ENCODE data around the gene SUPT6H.

SUPT6H gene

DNA sequence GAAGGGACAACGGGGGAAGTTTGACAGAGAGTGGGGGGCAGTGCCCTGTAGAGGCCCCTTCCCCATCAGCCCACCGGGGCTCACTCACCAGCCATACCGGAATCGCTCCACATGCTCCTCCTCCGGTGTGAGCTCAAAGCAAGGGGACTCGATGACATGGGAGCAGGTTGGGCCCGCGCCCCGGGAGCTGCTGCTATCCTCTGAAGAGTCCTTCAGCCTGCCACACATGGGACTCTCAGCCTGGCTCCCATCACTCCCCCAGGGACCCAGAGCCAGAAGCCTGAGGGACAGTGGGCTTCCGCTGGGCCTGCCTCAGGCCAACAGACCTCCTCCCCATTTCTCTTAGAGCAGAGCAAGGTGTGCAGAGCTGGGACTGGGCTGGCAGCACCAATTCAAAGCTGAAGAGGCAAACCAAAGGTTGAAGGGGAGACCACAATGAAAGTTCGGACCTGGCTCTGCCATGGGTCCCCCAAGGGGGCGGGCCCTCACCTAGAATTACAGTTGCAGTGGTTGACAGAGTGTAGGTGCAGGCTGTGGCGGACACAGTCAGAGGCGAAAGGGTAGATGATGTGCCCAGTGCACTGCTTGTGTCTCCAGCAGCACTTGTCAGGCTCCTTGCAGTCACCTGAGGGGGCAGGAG lies 42.3 kb downstream of the SUPT6H start:
- Histone ChIP-seq H3K4me3 (ENCODE audit: low read length) (no peak overlapping the region), H3K27ac (ENCODE audit: low read length) (no peak overlapping the region), H3K36me3 (ENCODE audit: insufficient read depth, low read depth, low read length) (peaks cover 61% of the 10 kb centered on the region), H3K9ac (ENCODE audit: low read depth, low read length) (no peak overlapping the region; the same call in 1 of the 2 replicates), H3K4me1 (ENCODE audit: insufficient read depth, low read length) (0 out of 2 replicates have a peak, but pooled peaks cover 4% of the 10 kb centered on the region), H3K9me3 (ENCODE audit: insufficient read depth, low read depth, low read length) (no peaks in the 10 kb centered on the region), H3K27me3 (ENCODE audit: insufficient read depth, low read length) (no peaks in the 10 kb centered on the region)

DNA sequence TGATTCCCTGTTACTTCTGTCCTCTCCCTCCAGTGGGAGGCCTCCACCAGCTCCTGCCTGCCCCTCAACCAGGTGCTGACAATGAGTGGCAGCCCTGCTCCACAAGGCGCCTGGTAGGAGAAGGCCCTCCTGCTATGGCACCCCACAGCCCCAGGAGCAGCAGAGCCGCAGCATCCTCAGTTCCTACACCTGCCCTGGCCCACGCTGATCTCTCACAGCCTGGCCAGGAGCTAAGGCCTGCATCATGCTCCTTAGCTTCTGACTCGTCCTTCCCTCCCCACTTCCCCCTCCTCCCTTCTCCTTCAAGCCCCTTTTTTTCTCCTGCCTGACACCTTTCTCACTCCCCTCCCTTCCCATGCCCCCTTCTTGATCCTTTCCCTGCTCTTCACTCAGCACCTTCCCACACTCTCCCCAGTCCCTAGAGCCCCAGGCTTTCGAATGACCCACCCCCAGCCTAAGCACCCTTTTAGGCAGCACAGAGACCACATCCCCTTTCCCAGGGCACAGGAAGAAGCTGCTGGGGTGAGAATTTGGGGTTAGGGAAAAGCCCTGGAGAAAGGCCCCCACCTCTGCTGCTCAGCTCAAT lies 43.2 kb downstream of the SUPT6H start:
- peaks cover 4% of the 10 kb centered on the region; the same call in 1 of the 2 replicates for H3K4me1 ChIP-seq (ENCODE audit: insufficient read depth, low read length)

GRCh38 chr17:28705728-28706334 lies 43.8 kb downstream of the SUPT6H start:
- H3K9ac ChIP-seq (ENCODE audit: low read depth, low read length), result no peak overlapping the region
- no peaks in the 10 kb centered on the region for H3K27me3 ChIP-seq (ENCODE audit: insufficient read depth, low read length)
- peaks cover 46% of the 10 kb centered on the region for H3K36me3 ChIP-seq (ENCODE audit: insufficient read depth, low read depth, low read length)
- no peaks in the 10 kb centered on the region for H3K9me3 ChIP-seq (ENCODE audit: insufficient read depth, low read depth, low read length)
- no peak overlapping the region for H3K4me3 ChIP-seq (ENCODE audit: low read length)
- peaks cover 4% of the 10 kb centered on the region; the same call in 1 of the 2 replicates for H3K4me1 ChIP-seq (ENCODE audit: insufficient read depth, low read length)
- no peak overlapping the region for H3K27ac ChIP-seq (ENCODE audit: low read length)

More for the DNA sequence above, 43.2 kb downstream of the SUPT6H start:
- Histone ChIP-seq H3K27ac (ENCODE audit: low read length) (no peak overlapping the region), H3K4me3 (ENCODE audit: low read length) (no peak overlapping the region), H3K36me3 (ENCODE audit: insufficient read depth, low read depth, low read length) (peaks cover 53% of the 10 kb centered on the region), H3K9me3 (ENCODE audit: insufficient read depth, low read depth, low read length) (no peaks in the 10 kb centered on the region), H3K27me3 (ENCODE audit: insufficient read depth, low read length) (no peaks in the 10 kb centered on the region), H3K9ac (ENCODE audit: low read depth, low read length) (no peak overlapping the region)

- Histone ChIP-seq H3K9me3 (ENCODE audit: insufficient read depth, low read depth, low read length) (no peaks in the 10 kb centered on the region), H3K4me3 (ENCODE audit: low read length) (no peak overlapping the region), H3K27ac (ENCODE audit: low read length) (no peak overlapping the region), H3K36me3 (ENCODE audit: insufficient read depth, low read depth, low read length) (peaks cover 38% of the 10 kb centered on the region), H3K4me1 (ENCODE audit: insufficient read depth, low read length) (peaks cover 4% of the 10 kb centered on the region; the same call in 1 of the 2 replicates), H3K27me3 (ENCODE audit: insufficient read depth, low read length) (no peaks in the 10 kb centered on the region), H3K9ac (ENCODE audit: low read depth, low read length) (no peak overlapping the region)
Measured at GRCh38 chr17:28706471-28707338, 44.7 kb downstream of the SUPT6H start.

DNA sequence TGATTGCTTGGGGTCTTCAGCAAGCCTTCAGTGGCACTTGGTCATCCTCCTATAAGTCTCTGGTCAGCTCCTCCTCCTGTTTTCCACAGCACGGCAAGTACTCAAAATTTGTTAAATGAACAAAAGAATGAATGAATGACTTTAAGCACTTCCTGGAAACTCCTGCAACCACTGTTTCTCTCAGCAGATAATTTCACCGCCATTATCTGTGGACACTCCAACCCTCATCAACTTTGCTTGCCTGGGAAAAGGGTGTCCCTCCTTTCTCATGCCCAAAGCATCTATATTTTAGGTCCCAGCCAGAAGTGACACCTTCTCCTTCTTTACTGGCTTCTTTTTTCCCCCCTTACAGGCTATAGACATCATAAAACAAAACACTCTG lies 45.3 kb downstream of the SUPT6H start:
- no peaks in the 10 kb centered on the region for H3K9me3 ChIP-seq (ENCODE audit: insufficient read depth, low read depth, low read length)
- peaks cover 5% of the 10 kb centered on the region; the same call in 1 of the 2 replicates for H3K4me1 ChIP-seq (ENCODE audit: insufficient read depth, low read length)
- H3K36me3 ChIP-seq (ENCODE audit: insufficient read depth, low read depth, low read length), result peaks cover 31% of the 10 kb centered on the region
- H3K4me3 ChIP-seq (ENCODE audit: low read length), result no peak overlapping the region
- H3K27ac ChIP-seq (ENCODE audit: low read length), result no peak overlapping the region
- no peaks in the 10 kb centered on the region for H3K27me3 ChIP-seq (ENCODE audit: insufficient read depth, low read length)
- no peak overlapping the region for H3K9ac ChIP-seq (ENCODE audit: low read depth, low read length)

GRCh38 chr17:28710861-28711722 lies 49.1 kb downstream of the SUPT6H start:
- H3K9ac ChIP-seq (ENCODE audit: low read depth, low read length), result peak overlapping the region; percentile 99
- H3K36me3 ChIP-seq (ENCODE audit: insufficient read depth, low read depth, low read length), result peaks cover 34% of the 10 kb centered on the region
- H3K27me3 ChIP-seq (ENCODE audit: insufficient read depth, low read length), result no peaks in the 10 kb centered on the region
- H3K27ac ChIP-seq (ENCODE audit: low read length), result peak overlapping the region; percentile 95
- H3K9me3 ChIP-seq (ENCODE audit: insufficient read depth, low read depth, low read length), result no peaks in the 10 kb centered on the region
- H3K4me3 ChIP-seq (ENCODE audit: low read length), result peak overlapping the region; percentile 94
- peaks cover 17% of the 10 kb centered on the region for H3K4me1 ChIP-seq (ENCODE audit: insufficient read depth, low read length)

DNA sequence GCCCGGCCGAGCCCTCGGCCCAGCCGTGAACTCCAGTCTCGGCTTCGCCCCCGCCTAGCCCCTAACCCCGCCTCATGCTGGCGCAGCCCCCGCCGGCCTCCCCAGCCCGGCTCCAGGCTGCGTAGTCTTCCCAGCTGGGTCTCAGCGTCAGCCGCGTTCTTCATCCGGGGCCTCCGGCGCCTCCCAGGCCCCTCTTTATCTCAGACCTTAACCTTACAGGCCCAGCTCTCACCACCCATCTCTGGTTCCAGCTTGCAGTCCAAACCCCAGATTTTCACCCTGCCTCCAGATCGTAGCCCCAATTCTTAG lies 49.7 kb downstream of the SUPT6H start, which contains the start of gene PROCA1:
Gene PROCA1 (minus strand): TSS at position 166 of the 309 bp plus-strand sequence. CDS start 228 bp downstream, outside the sequence.
- H3K4me3 ChIP-seq (ENCODE audit: low read length), result peak within 1 kb of the TSS; percentile 94
- H3K9me3 ChIP-seq (ENCODE audit: insufficient read depth, low read depth, low read length), result no peaks in the 10 kb centered on the region
- H3K4me1 ChIP-seq (ENCODE audit: insufficient read depth, low read length), result peaks cover 21% of the 10 kb centered on the region
- H3K9ac ChIP-seq (ENCODE audit: low read depth, low read length), result peak within 1 kb of the TSS; percentile 99
- H3K27ac ChIP-seq (ENCODE audit: low read length), result peak within 1 kb of the TSS; percentile 95
- no peaks in the 10 kb centered on the region for H3K27me3 ChIP-seq (ENCODE audit: insufficient read depth, low read length)
- peaks cover 31% of the 10 kb centered on the region for H3K36me3 ChIP-seq (ENCODE audit: insufficient read depth, low read depth, low read length)

- Histone ChIP-seq H3K9ac (ENCODE audit: low read depth, low read length) (peak overlapping the region; percentile 93; the same call in 1 of the 2 replicates), H3K4me3 (ENCODE audit: low read length) (peak overlapping the region; percentile 94)
Measured at GRCh38 chr17:28712032-28712704, 50.2 kb downstream of the SUPT6H start.

DNA sequence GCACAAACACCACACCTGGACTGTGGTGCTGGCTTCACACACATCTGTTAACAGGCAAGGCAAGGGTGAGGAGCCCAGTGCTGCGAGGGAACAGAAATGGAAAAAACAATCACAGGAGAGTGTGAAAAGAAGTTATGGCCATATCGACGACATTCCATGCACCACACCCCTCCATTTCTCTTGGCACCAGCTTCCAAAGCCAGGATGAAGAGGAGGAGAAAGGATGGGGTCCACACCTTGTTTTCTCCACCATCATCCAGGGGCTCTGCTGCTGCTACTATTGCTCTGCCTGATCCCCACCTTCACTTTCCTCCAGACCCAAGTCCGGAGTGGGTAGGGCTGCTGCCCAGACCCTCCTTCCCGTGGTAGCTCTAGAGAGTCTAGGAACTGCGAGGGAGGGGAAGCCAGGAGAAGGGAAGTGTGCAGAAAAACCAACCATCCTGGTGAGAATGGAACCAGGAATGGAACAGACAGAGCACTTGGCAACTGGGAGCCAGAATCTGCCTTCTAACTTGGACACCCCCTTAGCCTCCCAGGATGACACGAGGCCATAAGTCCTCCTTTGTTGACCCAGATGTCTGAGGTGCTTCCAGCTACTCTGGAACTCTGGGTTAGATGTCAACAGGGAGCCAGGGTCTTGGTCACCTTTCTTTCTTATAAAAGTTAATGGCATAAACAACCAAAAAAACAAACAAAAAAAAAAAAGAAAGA lies 50.9 kb downstream of the SUPT6H start:
- no peaks in the 10 kb centered on the region for H3K9me3 ChIP-seq (ENCODE audit: insufficient read depth, low read depth, low read length)
- peak overlapping the region; percentile 94 for H3K4me3 ChIP-seq (ENCODE audit: low read length)
- no peak overlapping the region for H3K27ac ChIP-seq (ENCODE audit: low read length)
- H3K36me3 ChIP-seq (ENCODE audit: insufficient read depth, low read depth, low read length), result peaks cover 31% of the 10 kb centered on the region
- peak overlapping the region; percentile 93; the same call in 1 of the 2 replicates for H3K9ac ChIP-seq (ENCODE audit: low read depth, low read length)
- peaks cover 17% of the 10 kb centered on the region for H3K4me1 ChIP-seq (ENCODE audit: insufficient read depth, low read length)
- no peaks in the 10 kb centered on the region for H3K27me3 ChIP-seq (ENCODE audit: insufficient read depth, low read length)

More at GRCh38 chr17:28712032-28712704, 50.2 kb downstream of the SUPT6H start:
- no peaks in the 10 kb centered on the region for H3K9me3 ChIP-seq (ENCODE audit: insufficient read depth, low read depth, low read length)
- peaks cover 18% of the 10 kb centered on the region for H3K4me1 ChIP-seq (ENCODE audit: insufficient read depth, low read length)
- peaks cover 31% of the 10 kb centered on the region for H3K36me3 ChIP-seq (ENCODE audit: insufficient read depth, low read depth, low read length)
- H3K27ac ChIP-seq (ENCODE audit: low read length), result peak overlapping the region; percentile 79
- no peaks in the 10 kb centered on the region for H3K27me3 ChIP-seq (ENCODE audit: insufficient read depth, low read length)

DNA sequence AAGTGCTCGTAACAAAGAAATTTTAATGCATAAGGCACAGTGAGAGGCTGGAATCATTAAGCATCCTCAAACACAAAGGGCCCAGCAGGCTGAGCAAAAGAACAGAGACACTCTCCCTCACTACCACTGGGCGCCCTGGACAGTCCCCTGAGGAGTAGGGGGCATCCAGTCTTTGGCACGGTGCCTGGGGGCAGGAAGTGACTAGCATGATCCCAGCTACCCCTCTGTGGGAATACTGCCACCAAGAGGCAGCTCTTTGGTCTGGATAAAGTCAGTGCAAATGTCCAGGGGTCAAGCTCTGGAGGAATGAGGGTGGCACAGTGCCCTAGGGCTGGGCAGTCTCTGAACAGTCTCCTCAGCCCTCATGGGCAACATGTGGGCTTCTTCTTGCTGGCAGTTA lies 52.3 kb downstream of the SUPT6H start:
- Histone ChIP-seq H3K9ac (ENCODE audit: low read depth, low read length) (no peak overlapping the region), H3K27me3 (ENCODE audit: insufficient read depth, low read length) (no peaks in the 10 kb centered on the region), H3K36me3 (ENCODE audit: insufficient read depth, low read depth, low read length) (peaks cover 31% of the 10 kb centered on the region), H3K9me3 (ENCODE audit: insufficient read depth, low read depth, low read length) (no peaks in the 10 kb centered on the region), H3K4me1 (ENCODE audit: insufficient read depth, low read length) (peaks cover 17% of the 10 kb centered on the region), H3K4me3 (ENCODE audit: low read length) (no peak overlapping the region), H3K27ac (ENCODE audit: low read length) (no peak overlapping the region)
